ENCODE measurements around the gene SIK3.
A peak's percentile ranks its signal among the peaks of the same experiment; 100 is the strongest.

Gene SIK3

GRCh38 chr11:116890607-116891006 is 207.6 kb downstream of the SIK3 start:
- TF ChIP-seq CTCF (IDR thresholded peaks at IDR 0.05; ENCODE audit: low read depth, low read length), result no peak
- DNase-seq (ENCODE audit: extremely low read depth, low read depth), result no peak

- DNase-seq (ENCODE audit: extremely low read depth, low read depth), result no peak
- no peak for TF ChIP-seq CTCF (IDR thresholded peaks at IDR 0.05; ENCODE audit: low read depth, low read length)
These were observed 208.0 kb downstream of the SIK3 start for GRCh38 chr11:116890193-116890592.

- no peak for DNase-seq (ENCODE audit: extremely low read depth, low read depth)
- no peak for TF ChIP-seq CTCF (IDR thresholded peaks at IDR 0.05; ENCODE audit: low read depth, low read length)
These were observed 209.2 kb downstream of the SIK3 start for GRCh38 chr11:116888884-116889549.

- DNase-seq (ENCODE audit: extremely low read depth, low read depth), result no peak
- no peak for TF ChIP-seq CTCF (IDR thresholded peaks at IDR 0.05; ENCODE audit: low read depth, low read length)
These were observed 210.2 kb downstream of the SIK3 start for GRCh38 chr11:116888024-116888423.

- TF ChIP-seq CTCF (IDR thresholded peaks at IDR 0.05; ENCODE audit: low read depth, low read length), result no peak
- DNase-seq (ENCODE audit: extremely low read depth, low read depth), result no peak
These were observed 212.1 kb downstream of the SIK3 start for GRCh38 chr11:116885951-116886655.

GRCh38 chr11:116882386-116882785 is 215.8 kb downstream of the SIK3 start:
- peak; percentile 44 for DNase-seq (ENCODE audit: extremely low read depth, low read depth)
- no peak for TF ChIP-seq CTCF (IDR thresholded peaks at IDR 0.05; ENCODE audit: low read depth, low read length)

GRCh38 chr11:116881143-116881542 is 217.1 kb downstream of the SIK3 start:
- DNase-seq (ENCODE audit: extremely low read depth, low read depth), result no peak
- no peak for TF ChIP-seq CTCF (IDR thresholded peaks at IDR 0.05; ENCODE audit: low read depth, low read length)

Measured in AG09319 (cell line).